HG03135 (cell line): ENCODE data around the gene MST1.

ENCODE experiments used
- ATAC-seq: cut with Tn5 transposase; IDR thresholded peaks from one replicate; pipeline ENCODE4 v1.9.1; 2021; ENCODE audit warnings: mild to moderate bottlenecking, moderate library complexity; ENCODE audit not compliant: unreplicated experiment

The MST1 gene

DNA sequence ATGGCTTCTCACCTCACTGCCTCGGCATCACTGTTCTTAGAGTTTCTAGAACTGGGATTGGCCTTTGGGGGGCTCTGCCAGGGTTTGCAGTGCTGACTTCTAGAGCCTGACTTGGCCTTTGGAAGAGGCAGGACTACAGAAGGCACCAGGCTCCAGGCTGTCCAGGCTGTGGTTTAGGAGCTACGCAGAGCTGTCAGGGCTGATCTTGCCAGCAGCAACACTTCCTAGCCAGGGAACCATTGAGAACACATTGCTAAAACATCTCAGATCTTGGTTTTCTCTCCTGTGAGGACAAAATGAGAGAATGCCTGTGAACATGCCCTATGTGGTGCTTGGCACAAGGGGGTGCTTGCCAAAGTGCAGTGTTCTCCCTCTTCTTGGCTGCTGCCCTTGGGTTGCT, 49.7 kb downstream of the MST1 start:
- ATAC-seq, result no peak

DNA sequence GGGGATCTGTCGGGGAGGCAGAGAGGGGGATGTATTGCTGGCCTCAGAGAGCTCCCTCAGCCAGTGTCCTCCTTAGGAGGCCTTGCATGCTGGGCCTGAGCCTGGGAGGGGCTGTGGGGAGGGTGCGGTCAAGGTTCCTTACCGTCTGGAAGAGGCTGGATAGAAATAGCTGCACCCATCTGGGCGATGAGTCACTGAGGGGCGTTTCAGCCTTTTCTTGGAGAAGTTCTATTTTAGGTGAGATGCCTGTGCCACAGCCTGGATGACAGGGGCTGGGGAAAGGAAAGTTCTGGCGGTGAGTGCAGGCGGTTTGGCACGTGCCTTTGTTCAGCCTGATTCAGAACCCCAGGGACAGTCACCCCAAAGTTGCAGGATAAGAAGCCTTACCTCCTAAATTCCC, 50.8 kb downstream of the MST1 start:
- no peak for ATAC-seq

DNA sequence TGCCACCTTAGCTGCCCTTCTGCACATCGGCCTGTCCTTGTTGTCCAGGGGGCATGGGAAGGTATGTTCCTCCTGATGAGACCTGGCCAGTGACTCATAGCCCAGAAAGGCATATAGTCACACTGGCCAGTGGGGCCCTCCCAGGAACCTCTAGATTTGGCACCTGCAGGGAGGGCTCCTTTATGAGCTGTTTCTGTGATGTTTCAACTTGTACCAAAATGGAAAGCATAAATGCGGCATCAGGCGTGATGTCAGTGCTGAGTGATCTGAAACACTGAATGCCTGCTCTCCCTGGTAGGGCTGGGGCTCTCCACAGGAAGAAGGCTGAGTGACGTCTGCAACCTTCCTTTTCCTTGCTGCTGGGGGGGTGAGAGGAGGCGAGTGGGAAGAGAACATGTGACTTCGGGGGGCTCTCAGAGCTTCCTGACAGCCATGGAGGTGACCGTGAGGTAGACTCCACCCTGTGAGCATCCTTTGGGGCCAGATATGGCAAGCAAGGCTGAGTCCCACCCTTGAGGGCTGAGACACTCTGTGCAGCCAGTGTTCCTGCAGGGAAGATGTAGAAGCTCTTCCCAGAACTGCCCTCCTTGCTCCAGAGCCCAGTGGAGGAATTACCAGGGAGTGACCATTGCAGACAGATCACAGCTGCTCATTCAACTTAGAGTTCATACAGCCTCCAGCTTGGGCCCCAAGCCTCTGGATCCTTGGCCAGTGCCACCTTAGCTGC, 52.2 kb downstream of the MST1 start:
- ATAC-seq, result no peak

DNA sequence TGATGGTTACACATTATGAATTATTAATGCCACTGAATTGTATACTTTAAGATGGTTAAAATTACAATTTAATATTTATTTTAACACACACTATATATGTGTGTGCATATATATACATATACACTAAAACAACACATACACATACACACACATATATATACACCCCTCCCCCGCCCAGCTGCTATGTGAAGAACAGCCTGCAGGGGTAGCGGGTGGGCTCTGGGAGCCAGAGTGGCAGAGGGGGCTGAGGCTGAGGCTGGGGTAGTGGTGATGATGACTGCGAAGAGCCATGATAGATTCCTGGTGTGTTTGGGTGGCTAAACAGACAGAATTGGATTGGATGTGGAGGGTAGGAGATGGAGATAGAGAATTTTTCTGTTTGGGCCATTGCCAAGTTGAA, 54.5 kb downstream of the MST1 start:
- no peak for ATAC-seq
